ENCODE data around the gene PFDN2.

PFDN2 gene

DNA sequence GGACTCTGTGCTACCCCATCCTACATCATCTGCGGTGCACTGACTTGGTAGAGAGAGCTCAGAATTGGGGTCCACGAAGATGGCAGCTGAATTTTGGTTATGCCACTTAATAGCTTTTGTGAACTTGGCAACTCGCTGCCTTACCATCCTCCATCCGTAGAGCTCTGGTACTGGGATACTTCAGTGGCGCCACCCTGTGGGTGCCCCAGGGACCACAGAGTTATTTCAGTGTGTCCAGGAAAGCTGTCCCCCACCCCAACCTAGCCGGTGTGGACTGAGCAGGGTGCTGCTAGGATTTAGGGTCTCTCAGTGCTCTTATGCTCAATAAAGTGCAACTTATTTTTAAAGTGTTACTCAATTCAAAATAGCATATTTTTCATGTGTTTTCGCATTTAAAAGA lies 63.0 kb downstream of the PFDN2 start:
- no peak overlapping the region for H3K4me3 Mint-ChIP-seq

DNA sequence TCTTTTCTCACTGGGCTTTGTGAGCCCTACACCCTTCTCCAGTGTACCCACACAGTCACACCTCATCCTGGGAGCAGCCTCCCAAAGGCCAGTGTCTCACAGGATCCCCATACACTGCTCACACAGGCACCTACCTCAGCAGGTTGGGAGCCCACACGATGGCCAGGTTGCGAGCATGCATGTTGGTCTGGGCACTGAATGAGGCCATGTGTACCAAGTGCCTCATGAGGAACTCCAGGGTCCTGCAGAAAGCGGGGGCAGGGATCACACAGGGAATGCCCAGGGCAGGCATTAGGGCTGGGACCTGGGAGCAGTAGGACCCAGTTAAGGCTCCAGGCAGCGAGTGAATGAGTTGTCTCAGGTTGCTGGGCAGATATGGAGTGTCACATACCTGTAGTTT lies 63.6 kb downstream of the PFDN2 start:
- Mint-ChIP-seq H3K4me1 (ENCODE audit: low read depth) (peaks cover 49% of the 10 kb centered on the region), H3K36me3 (ENCODE audit: low read depth) (peaks cover 100% of the 10 kb centered on the region), H3K9me3 (no peaks in the 10 kb centered on the region), H3K27me3 (no peaks in the 10 kb centered on the region), H3K27ac (no peak overlapping the region), H3K4me3 (no peak overlapping the region)
- intact Hi-C loops (cut with micrococcal nuclease) = no loop called here

More for the DNA sequence above, 63.0 kb downstream of the PFDN2 start:
- intact Hi-C loops (cut with micrococcal nuclease) = no loop called here
- Mint-ChIP-seq H3K9me3 (no peaks in the 10 kb centered on the region), H3K27me3 (no peaks in the 10 kb centered on the region), H3K27ac (no peak overlapping the region), H3K36me3 (ENCODE audit: low read depth) (peaks cover 100% of the 10 kb centered on the region), H3K4me1 (ENCODE audit: low read depth) (peaks cover 49% of the 10 kb centered on the region)

DNA sequence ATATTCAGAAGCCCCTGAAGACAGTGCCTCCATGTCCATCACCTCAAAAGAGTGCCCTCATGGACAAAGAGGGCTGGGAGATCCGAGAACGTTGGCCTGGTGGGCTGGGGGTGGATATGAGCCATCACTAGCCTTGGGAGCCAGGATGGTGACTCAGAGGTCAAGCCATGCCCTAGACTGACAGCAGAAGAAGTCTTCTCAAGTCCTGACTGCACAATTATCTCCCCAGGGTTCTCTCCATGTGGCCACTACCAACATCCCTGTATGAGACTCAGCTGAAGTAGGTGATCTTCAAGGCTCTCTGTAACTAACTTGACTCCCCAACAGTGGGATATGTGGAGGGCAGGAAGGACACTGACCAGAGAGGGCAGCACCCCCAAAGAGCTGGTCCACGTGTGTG lies 64.9 kb downstream of the PFDN2 start:
- Mint-ChIP-seq H3K36me3 (ENCODE audit: low read depth) (peaks cover 100% of the 10 kb centered on the region), H3K9me3 (no peaks in the 10 kb centered on the region), H3K4me3 (no peak overlapping the region), H3K27me3 (no peaks in the 10 kb centered on the region), H3K4me1 (ENCODE audit: low read depth) (peaks cover 59% of the 10 kb centered on the region), H3K27ac (peak overlapping the region; percentile 16)
- intact Hi-C loops (cut with micrococcal nuclease) = no loop called here

DNA sequence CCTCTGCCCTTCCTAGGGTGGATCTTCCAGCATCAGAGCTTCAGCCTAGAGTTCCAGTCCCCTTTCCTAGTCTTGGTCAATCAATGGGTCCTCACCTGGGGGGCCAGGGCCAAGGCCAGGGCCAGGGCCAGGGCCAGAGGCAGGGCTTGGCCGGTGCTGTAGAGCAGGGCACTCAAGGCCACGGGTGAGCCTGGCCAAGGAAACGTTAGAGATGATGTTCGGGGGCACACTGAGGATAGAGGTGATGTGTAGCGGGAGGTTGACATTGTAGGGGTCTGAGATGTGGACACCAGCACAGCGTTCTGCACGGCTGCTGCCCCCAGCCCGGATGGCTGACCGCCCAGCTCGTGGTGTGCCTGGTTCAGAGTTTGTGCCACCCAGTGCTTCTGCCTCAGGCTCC lies 66.6 kb downstream of the PFDN2 start:
- no peaks in the 10 kb centered on the region for H3K9me3 Mint-ChIP-seq
- H3K27me3 Mint-ChIP-seq = no peaks in the 10 kb centered on the region
- H3K36me3 Mint-ChIP-seq (ENCODE audit: low read depth) = peaks cover 95% of the 10 kb centered on the region
- no peak overlapping the region for H3K27ac Mint-ChIP-seq
- H3K4me1 Mint-ChIP-seq (ENCODE audit: low read depth) = peaks cover 69% of the 10 kb centered on the region
- intact Hi-C loops (cut with micrococcal nuclease) = no loop called here
- H3K4me3 Mint-ChIP-seq = no peak overlapping the region

Data from dendritic cell treated with granulocyte-macrophage colony-stimulating factor and Interleukin-4, amounts not matched to agents 40 ng/mL and 50 ng/mL, for 4 days (primary cell).